Osteoblast (primary cell): ENCODE data around the gene ITCH. TPM values are rescaled to one million over a fixed set of nuclear protein-coding genes. Genes with fewer than 3 reads are reported as not detected.
"Not testable (repeated sequence)": the region's sequence is repeated elsewhere in the genome, so short reads cannot be mapped to it uniquely, and the experiment has no call there.

ENCODE experiments used
- DNase-seq: peaks from one replicate; pipeline ENCODE4 v3.0.0; 2011; ENCODE audit warnings: low spot score, mixed read lengths; ENCODE audit not compliant: insufficient read length; ENCODE audit errors: missing footprints
- H2AFZ ChIP-seq: 2 replicates; pipeline ENCODE4 v1.6.0; 2011; ENCODE audit warnings: mild to moderate bottlenecking, low read length
- H3K27ac ChIP-seq: 2 replicates; pipeline ENCODE4 v1.5.1; 2011; ENCODE audit warnings: mild to moderate bottlenecking, low read depth, low read length, moderate library complexity
- H3K27me3 ChIP-seq: 2 replicates; pipeline ENCODE4 v1.6.0; 2012; ENCODE audit warnings: mild to moderate bottlenecking, control low read depth, inconsistent platforms, low read length, moderate library complexity; ENCODE audit not compliant: insufficient read depth
- H3K36me3 ChIP-seq: 2 replicates; pipeline ENCODE4 v1.5.1; 2011; ENCODE audit warnings: mild to moderate bottlenecking, low read length, control low read depth, moderate library complexity; ENCODE audit not compliant: insufficient read depth
- H3K4me1 ChIP-seq: 2 replicates; pipeline ENCODE4 v1.5.1; 2011; ENCODE audit warnings: mild to moderate bottlenecking, low read length, control low read depth, moderate library complexity; ENCODE audit not compliant: insufficient read depth
- H3K4me2 ChIP-seq: 2 replicates; pipeline ENCODE4 v1.6.0; 2011; ENCODE audit warnings: mild to moderate bottlenecking, low read length; ENCODE audit not compliant: insufficient read depth
- H3K4me3 ChIP-seq: fragments of 200-600 bp; sonication (generic); 3 replicates; pipeline ENCODE4 v1.5.1; 2012; ENCODE audit warnings: mild to moderate bottlenecking, low read length, inconsistent platforms; ENCODE audit not compliant: insufficient read depth
- H3K79me2 ChIP-seq: 2 replicates; pipeline ENCODE4 v1.6.0; 2012; ENCODE audit warnings: mild to moderate bottlenecking, low read length, control low read depth, inconsistent platforms; ENCODE audit not compliant: insufficient read depth
- H3K9me3 ChIP-seq: 2 replicates; pipeline ENCODE4 v1.5.1; 2011; ENCODE audit warnings: low read depth, low read length, control low read depth
- H4K20me1 ChIP-seq: 2 replicates; pipeline ENCODE4 v1.6.0; 2012; ENCODE audit warnings: mild to moderate bottlenecking, low read length, control low read depth; ENCODE audit not compliant: insufficient read depth
- total RNA-seq: library from RNA; depleted of rRNA; stranded (reverse); fragments of >200 nt; gene quantifications from 2 replicates; pipeline ENCODE4 v1.2.3, GENCODE V29; 2012
- TF ChIP-seq, protein P1 (sequence below): IDR thresholded peaks from 2 replicates; pipeline ENCODE4 v1.5.1; 2011; ENCODE audit warnings: mild to moderate bottlenecking, low read depth, low read length, moderate library complexity; ENCODE audit errors: extremely low read depth

The ITCH gene
- total RNA-seq, 1 donor, result 79.3 TPM

DNA sequence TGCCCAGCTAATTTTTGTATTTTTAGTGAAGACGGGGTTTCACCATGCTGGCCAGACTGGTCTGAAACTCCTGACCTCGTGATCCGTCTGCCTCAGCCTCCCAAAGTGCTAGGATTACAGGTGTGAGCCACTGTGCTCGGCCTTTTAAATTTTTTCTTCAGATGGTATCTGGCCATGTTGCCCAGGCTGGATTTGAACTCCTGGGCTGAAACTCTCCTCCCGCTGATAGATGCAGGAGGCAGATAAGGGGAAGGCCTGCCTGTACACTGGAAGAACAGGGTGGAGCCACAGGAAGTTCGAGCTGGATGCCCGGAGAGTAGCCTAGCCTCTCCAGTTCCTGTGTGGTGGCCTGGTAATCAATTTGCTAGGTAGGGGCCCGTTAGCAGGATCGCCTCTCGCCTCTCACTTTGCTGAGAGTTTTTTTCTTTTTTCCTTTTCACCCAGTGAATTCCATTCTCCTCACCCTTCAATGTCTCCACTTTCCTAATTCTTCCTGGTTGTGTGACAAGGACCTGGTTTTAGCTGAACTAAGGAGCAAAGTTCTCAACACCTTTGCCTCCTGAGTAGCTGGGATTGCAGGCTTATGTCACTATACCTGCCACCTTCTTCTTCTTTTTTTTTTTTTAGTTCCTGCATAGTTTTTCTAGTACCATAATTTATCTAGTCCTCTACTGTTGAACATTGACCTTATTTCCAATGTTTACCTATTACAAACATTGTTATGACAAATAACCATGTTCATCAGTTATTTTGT is 19.4 kb upstream of the ITCH start:
- Histone ChIP-seq H3K79me2 (no peaks in the 10 kb centered on the region), H3K27ac (no peak overlapping the region), H3K4me3 (no peak overlapping the region), H3K4me2 (no peak overlapping the region), H3K4me1 (no peaks in the 10 kb centered on the region), H3K9me3 (no peaks in the 10 kb centered on the region), H2AFZ (no peak overlapping the region), H3K27me3 (no peaks in the 10 kb centered on the region), H3K36me3 (no peaks in the 10 kb centered on the region), H4K20me1 (no peaks in the 10 kb centered on the region)
- DNase-seq, result no peak
- TF ChIP-seq, protein P1, sequence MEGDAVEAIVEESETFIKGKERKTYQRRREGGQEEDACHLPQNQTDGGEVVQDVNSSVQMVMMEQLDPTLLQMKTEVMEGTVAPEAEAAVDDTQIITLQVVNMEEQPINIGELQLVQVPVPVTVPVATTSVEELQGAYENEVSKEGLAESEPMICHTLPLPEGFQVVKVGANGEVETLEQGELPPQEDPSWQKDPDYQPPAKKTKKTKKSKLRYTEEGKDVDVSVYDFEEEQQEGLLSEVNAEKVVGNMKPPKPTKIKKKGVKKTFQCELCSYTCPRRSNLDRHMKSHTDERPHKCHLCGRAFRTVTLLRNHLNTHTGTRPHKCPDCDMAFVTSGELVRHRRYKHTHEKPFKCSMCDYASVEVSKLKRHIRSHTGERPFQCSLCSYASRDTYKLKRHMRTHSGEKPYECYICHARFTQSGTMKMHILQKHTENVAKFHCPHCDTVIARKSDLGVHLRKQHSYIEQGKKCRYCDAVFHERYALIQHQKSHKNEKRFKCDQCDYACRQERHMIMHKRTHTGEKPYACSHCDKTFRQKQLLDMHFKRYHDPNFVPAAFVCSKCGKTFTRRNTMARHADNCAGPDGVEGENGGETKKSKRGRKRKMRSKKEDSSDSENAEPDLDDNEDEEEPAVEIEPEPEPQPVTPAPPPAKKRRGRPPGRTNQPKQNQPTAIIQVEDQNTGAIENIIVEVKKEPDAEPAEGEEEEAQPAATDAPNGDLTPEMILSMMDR, result no peak

DNA sequence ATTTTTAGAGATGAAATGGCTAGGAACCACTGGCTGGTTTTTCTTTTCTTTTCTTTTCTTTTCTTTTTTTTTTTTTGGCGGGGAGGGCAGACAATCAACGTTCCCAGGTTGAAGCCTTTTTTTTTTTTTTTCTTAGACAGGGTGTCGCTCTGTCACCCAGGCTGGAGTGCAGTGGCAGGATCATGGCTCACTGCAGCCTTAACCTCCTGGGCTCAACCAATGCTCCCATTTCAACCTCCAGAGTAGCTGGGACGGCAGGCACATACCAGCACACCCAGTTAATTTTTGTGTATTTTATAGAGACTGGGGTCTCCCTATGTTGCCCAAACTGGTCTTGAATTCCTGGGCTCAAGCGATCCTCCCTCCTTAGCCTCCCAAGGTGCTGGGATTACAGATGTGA is 18.8 kb upstream of the ITCH start:
- H3K36me3 ChIP-seq, result no peaks in the 10 kb centered on the region
- H4K20me1 ChIP-seq, result no peaks in the 10 kb centered on the region
- no peak overlapping the region for H2AFZ ChIP-seq
- no peak overlapping the region for H3K4me2 ChIP-seq
- H3K79me2 ChIP-seq, result no peaks in the 10 kb centered on the region
- TF ChIP-seq, protein P1, result no peak
- DNase-seq, result no peak
- no peak overlapping the region for H3K4me3 ChIP-seq
- H3K4me1 ChIP-seq, result no peaks in the 10 kb centered on the region
- H3K27ac ChIP-seq, result no peak overlapping the region
- no peaks in the 10 kb centered on the region for H3K27me3 ChIP-seq
- H3K9me3 ChIP-seq, result no peaks in the 10 kb centered on the region

DNA sequence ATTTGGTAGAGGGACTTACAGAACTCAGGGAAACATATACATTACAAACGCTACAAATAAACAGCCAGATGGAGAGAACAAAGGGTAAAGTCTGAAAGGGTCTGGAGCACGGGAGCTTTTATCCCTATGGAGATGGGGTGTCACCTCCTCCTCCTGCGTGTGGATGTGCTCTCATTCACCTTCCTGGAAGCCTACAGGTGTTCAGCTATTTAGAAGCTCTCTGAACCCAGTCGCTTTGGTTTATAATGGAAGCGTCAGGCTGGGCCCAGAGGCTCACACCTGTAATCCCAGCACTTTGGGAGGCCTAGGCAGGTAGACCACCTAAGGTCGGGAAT is 17.7 kb upstream of the ITCH start:
- H3K4me2 ChIP-seq, result no peak overlapping the region
- TF ChIP-seq, protein P1, result no peak
- H3K4me3 ChIP-seq, result no peak overlapping the region
- peaks cover 4% of the 10 kb centered on the region for H3K4me1 ChIP-seq
- H3K36me3 ChIP-seq, result no peaks in the 10 kb centered on the region
- no peak overlapping the region for H2AFZ ChIP-seq
- H3K9me3 ChIP-seq, result no peaks in the 10 kb centered on the region
- H3K27me3 ChIP-seq, result no peaks in the 10 kb centered on the region
- H3K27ac ChIP-seq, result no peak overlapping the region
- H4K20me1 ChIP-seq, result no peaks in the 10 kb centered on the region
- no peak for DNase-seq
- no peaks in the 10 kb centered on the region for H3K79me2 ChIP-seq

DNA sequence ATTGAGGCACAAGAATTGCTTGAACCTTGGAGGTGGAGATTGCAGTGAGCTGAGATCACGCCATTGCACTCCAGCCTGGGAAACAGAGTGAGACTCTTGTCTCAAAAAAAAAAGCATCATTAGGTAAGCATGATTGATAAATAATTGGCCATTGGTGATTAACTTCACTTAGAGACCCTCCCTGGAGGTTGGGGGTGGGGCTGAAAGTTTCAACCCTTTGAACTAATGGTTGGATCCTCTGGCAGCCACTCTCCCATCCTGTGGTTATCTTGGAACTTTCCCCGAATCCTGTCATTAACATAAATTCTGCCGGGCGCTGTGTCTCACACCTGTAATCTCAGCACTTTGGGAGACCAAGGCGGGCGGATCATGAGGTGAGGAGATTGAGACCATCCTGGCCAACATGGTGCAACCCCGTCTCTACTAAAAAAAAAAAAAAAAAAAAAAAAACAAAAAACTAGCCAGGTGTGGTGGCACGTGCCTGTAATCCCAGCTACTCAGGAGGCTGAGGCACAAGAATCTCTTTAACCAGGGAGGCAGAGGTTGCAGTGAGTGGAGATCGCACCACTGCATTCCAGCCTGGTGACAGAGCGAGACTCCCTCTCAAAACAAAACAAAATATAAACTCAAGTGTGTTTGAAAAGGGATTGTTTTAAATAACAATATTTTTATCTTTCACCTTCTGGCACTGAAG is 17.1 kb upstream of the ITCH start:
- not testable (repeated sequence) for H3K79me2 ChIP-seq, H3K4me1 ChIP-seq, DNase-seq, H3K4me2 ChIP-seq, H3K4me3 ChIP-seq, H4K20me1 ChIP-seq, H3K27ac ChIP-seq, H3K36me3 ChIP-seq, H3K27me3 ChIP-seq, H3K9me3 ChIP-seq, H2AFZ ChIP-seq

DNA sequence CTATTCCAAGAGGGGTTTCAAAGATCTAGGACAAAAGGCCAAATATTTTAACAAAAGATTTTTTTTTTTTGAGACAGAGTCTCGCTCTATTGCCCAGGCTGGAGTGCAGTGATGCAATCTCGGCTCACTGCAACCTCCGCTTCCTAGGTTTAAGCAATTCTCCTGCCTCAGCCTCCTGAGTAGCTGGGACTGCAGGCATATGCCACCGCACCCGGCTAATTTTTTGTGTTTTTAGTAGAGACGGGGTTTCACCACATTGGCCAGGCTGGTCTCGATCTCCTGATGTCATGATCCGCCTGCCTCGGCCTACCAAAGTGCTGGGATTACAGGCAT is 16.6 kb upstream of the ITCH start:
- not testable (repeated sequence) for H3K4me2 ChIP-seq, H3K9me3 ChIP-seq, H3K79me2 ChIP-seq, H3K4me3 ChIP-seq, H3K36me3 ChIP-seq, H2AFZ ChIP-seq, H3K4me1 ChIP-seq, H3K27ac ChIP-seq, H4K20me1 ChIP-seq, H3K27me3 ChIP-seq, DNase-seq
